ENCODE measurements around the gene GCLM. TPM values are rescaled to one million over a fixed set of nuclear protein-coding genes. Genes with fewer than 3 reads are reported as not detected.
"Not testable (repeated sequence)": the region's sequence is repeated elsewhere in the genome, so short reads cannot be mapped to it uniquely, and the experiment has no call there.

Gene GCLM, protein sequence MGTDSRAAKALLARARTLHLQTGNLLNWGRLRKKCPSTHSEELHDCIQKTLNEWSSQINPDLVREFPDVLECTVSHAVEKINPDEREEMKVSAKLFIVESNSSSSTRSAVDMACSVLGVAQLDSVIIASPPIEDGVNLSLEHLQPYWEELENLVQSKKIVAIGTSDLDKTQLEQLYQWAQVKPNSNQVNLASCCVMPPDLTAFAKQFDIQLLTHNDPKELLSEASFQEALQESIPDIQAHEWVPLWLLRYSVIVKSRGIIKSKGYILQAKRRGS
- total RNA-seq (1.0 and 1.5 TPM in 2 replicates), polyA plus RNA-seq (5.5 and 11.1 TPM in 2 replicates)

DNA sequence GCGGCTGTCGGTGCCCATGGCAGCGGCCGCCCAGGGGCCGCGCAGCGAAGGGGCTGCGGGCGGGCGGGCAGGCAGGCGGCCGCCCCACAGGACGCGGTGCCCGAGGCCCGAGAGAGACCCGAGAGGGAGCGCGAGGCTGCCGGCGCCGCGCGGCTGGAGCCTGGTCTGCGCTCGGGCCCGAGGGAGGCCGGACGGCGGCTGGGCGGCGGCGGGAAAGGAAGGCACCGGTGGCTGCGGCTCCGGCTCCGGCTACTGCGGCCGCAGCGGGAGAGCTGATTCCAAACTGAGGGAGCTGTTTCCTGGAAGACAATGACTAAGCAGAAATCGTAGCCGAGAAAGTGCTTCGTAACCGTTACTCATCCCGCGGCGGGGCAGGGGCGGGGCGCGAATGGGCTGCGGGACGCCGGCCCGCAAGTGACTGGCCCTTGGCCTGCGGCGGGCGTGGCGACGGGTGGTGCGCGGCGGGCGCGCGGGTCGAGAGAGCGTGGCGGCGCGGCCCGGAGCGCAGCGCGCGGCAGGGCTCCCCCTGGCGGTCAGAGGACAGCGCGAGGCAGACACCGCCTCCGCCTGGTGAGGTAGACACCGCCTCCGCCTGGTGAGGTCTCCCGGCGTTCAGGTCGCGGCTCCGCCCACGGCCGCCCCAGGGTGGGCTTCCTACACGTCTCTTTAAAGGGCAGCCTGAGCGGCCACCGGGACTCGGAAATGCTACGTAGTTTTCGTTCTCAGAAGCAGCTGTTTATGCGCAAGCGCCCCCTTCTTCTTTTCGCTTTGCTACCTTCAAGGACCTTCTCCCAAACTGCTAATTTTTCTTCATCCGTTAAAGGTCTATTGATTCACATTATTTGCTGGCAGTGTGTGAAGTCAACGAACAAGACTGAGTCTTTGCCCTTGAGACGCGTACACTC is at the start of gene GCLM:
TSS of gene GCLM (minus strand) at position 285 of the 905 bp plus-strand sequence. CDS start at position 18, 267 bp downstream.
- H3K27ac ChIP-seq, result peak within 1 kb of the TSS; percentile 67
- DNase-seq (ENCODE audit: low read depth in 1 of 2, low spot score in 1 of 2), result peak; percentile 95 to 97
- no peaks in the 10 kb centered on the region for H3K36me3 ChIP-seq
- TF ChIP-seq, protein P1, sequence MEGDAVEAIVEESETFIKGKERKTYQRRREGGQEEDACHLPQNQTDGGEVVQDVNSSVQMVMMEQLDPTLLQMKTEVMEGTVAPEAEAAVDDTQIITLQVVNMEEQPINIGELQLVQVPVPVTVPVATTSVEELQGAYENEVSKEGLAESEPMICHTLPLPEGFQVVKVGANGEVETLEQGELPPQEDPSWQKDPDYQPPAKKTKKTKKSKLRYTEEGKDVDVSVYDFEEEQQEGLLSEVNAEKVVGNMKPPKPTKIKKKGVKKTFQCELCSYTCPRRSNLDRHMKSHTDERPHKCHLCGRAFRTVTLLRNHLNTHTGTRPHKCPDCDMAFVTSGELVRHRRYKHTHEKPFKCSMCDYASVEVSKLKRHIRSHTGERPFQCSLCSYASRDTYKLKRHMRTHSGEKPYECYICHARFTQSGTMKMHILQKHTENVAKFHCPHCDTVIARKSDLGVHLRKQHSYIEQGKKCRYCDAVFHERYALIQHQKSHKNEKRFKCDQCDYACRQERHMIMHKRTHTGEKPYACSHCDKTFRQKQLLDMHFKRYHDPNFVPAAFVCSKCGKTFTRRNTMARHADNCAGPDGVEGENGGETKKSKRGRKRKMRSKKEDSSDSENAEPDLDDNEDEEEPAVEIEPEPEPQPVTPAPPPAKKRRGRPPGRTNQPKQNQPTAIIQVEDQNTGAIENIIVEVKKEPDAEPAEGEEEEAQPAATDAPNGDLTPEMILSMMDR (IDR thresholded peaks at IDR 0.05; ENCODE audit: low read depth, low read length), result peak; percentile 68
- H3K9me3 ChIP-seq (ENCODE audit: low read depth), result no peaks in the 10 kb centered on the region
- H3K27me3 ChIP-seq, result peaks cover 11% of the 10 kb centered on the region
- H3K4me3 ChIP-seq, result peak within 1 kb of the TSS; percentile 88
- H3K4me1 ChIP-seq (ENCODE audit: low read depth), result peaks cover 5% of the 10 kb centered on the region

DNA sequence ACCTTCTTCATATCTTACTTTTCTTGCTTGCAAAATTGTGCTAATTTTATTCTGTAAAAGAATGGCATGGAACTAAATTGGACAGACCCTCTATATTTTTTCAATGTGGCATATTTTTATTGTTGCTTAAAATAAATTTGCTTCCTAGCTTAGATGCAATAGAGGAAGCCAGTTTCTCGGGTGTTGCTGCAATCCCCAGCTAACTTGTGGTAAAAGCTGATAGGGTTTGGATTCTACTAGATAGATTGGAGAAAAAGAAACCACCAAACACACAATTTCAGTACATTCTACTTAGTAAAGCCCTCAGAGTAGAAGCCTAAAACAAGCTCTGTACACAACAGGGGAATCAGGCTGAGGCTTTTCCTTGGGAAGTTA is 49.5 kb upstream of the GCLM start:
- H3K36me3 ChIP-seq, result no peaks in the 10 kb centered on the region
- no peaks in the 10 kb centered on the region for H3K27me3 ChIP-seq
- no peaks in the 10 kb centered on the region for H3K4me1 ChIP-seq (ENCODE audit: low read depth)
- peak in 1 of 2 donors; percentile 10 for DNase-seq (ENCODE audit: low read depth in 1 of 2, low spot score in 1 of 2)
- H3K27ac ChIP-seq, result no peak overlapping the region
- TF ChIP-seq, protein P1 (IDR thresholded peaks at IDR 0.05; ENCODE audit: low read depth, low read length), result no peak
- H3K9me3 ChIP-seq (ENCODE audit: low read depth), result no peaks in the 10 kb centered on the region
- H3K4me3 ChIP-seq, result no peak overlapping the region

DNA sequence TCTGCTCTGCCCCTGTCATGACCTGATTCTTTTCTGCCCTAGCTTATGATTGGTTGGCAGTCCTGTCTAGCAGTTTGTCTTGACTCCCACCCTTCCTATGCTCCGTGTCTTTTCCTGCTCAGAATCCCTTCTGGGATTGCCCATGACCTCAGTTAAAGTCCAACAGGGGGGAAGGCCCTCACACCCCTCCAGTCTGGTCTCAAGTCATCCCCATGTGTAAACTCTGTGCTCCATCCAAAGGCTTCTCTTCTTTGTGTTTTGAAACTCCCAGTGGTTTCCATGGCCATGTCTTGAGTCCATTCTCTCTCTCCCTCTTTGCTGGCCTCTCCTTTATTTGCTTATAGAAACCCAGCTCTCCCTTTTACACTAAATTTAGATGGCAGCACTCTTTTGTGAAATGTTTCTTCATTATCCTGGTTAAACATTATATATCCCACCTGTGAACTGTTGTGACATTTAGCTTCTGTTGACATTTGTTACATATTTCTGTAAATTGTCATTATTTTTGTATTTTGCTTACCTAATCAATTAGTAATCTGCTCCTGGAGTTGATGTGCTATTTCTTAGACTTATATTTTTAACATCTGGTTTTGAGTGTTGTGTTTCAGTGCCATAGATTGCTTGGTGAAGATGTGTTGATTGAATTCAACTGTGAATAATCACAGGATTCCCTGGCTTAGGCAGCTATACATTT is 48.9 kb upstream of the GCLM start:
- no peak overlapping the region for H3K4me3 ChIP-seq
- no peak overlapping the region for H3K27ac ChIP-seq
- TF ChIP-seq, protein P1 (IDR thresholded peaks at IDR 0.05; ENCODE audit: low read depth, low read length), result no peak
- H3K36me3 ChIP-seq, result no peaks in the 10 kb centered on the region
- no peak for DNase-seq (ENCODE audit: low read depth in 1 of 2, low spot score in 1 of 2)
- H3K4me1 ChIP-seq (ENCODE audit: low read depth), result no peaks in the 10 kb centered on the region
- no peaks in the 10 kb centered on the region for H3K27me3 ChIP-seq
- no peaks in the 10 kb centered on the region for H3K9me3 ChIP-seq (ENCODE audit: low read depth)

DNA sequence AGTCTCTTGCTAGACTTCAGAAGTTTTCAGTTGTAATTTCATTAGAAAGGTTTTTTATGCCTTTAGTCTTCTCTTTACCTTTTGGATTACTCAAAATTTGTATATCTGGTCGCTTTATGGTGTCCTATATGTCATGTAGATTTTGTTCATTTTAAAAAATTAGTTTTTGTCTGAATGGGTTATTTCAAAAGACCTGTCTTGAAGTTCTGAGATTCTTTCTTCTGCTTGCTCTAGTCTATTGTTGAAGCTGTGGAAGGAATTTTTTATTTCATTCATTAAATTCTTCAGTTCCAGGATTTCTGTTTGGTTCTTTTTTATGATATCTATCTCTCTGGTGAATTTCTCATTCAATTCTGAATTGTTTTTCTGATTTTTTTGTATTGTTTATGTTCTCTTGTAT is 46.5 kb upstream of the GCLM start:
- H3K27ac ChIP-seq, result no peak overlapping the region
- TF ChIP-seq, protein P1 (IDR thresholded peaks at IDR 0.05; ENCODE audit: low read depth, low read length), result no peak

DNA sequence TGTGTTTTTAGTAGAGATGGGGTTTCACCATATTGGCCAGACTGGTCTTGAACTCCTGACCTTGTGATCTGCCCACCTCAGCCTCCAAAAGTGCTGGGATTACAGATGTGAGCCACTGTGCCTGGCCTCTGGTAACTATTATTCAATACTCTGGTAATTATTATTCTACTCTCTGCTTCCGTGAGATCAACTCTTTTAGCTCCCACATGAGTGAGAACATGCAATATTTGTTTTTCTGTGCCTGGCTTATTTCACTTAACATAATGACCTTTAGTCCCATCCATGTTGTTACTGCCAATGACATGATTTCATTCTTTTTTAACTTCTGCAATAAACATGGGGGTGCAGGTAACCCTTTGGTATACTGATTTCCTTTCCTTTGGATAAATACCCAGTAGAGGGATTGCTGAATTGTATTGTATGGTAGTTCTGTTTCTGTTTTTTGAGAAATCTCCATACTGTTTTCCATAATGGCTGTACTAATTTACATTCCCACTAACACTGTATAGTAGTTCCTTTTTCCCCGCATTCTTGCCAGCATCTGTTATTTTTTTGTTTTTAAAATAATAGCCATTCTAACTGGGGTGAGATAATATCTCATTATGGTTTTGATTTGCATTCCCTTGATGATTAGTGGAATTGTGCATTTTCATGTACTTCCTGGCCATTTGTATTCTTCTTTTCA is 37.9 kb upstream of the GCLM start:
- not testable (repeated sequence) for H3K9me3 ChIP-seq (ENCODE audit: low read depth); DNase-seq (ENCODE audit: low read depth in 1 of 2, low spot score in 1 of 2); H3K36me3 ChIP-seq; H3K27me3 ChIP-seq; H3K4me1 ChIP-seq (ENCODE audit: low read depth); H3K27ac ChIP-seq; H3K4me3 ChIP-seq

More for the DNA sequence above, 46.5 kb upstream of the GCLM start:
- H3K9me3 ChIP-seq (ENCODE audit: low read depth), result no peaks in the 10 kb centered on the region
- no peak for DNase-seq (ENCODE audit: low read depth in 1 of 2, low spot score in 1 of 2)
- no peaks in the 10 kb centered on the region for H3K27me3 ChIP-seq
- no peak overlapping the region for H3K4me3 ChIP-seq
- H3K4me1 ChIP-seq (ENCODE audit: low read depth), result no peaks in the 10 kb centered on the region
- H3K36me3 ChIP-seq, result no peaks in the 10 kb centered on the region
